Small intestine (tissue), 7 donors: ENCODE data around the gene PREX1. TPM values are rescaled to one million over a fixed set of nuclear protein-coding genes. Genes with fewer than 3 reads are reported as not detected.

Source experiments
- DNase-seq, 2 donors: peaks; one replicate each; pipeline versions ENCODE4 v3.0.0 to v3.0.0-alpha.2; 2013
- FAIRE-seq: peaks from 2 replicates; lab custom pipeline; 2012; peaks lifted over from hg19 to GRCh38; lab: Jason Lieb, UNC
- H3K27ac ChIP-seq, 3 donors: one replicate each; pipeline ENCODE4 v1.5.1; 2013; ENCODE audit warnings: low read length in 2 of 3, mild to moderate bottlenecking in 2 of 3, control low read depth in 1 of 3, inconsistent platforms in 1 of 3, low read depth in 1 of 3, moderate library complexity in 1 of 3
- H3K27me3 ChIP-seq, 3 donors: one replicate each; pipeline ENCODE4 v1.6.1; 2013; ENCODE audit warnings: low read length in 3 of 3, inconsistent platforms in 1 of 3; ENCODE audit not compliant: control insufficient read depth in 3 of 3, insufficient read depth in 3 of 3
- H3K36me3 ChIP-seq, 3 donors: one replicate each; pipeline ENCODE4 v1.6.1; 2013; ENCODE audit warnings: low read length in 3 of 3, inconsistent platforms in 1 of 3, low read depth in 1 of 3, mild to moderate bottlenecking in 1 of 3, moderate library complexity in 1 of 3; ENCODE audit not compliant: control insufficient read depth in 3 of 3, insufficient read depth in 2 of 3
- H3K4me1 ChIP-seq, 3 donors: one replicate each; pipeline ENCODE4 v1.6.1; 2013; ENCODE audit warnings: low read length in 2 of 3, inconsistent platforms in 1 of 3, low read depth in 1 of 3, mild to moderate bottlenecking in 1 of 3, moderate library complexity in 1 of 3; ENCODE audit not compliant: control insufficient read depth in 3 of 3, insufficient read depth in 2 of 3
- H3K4me3 ChIP-seq, 3 donors: one replicate each; pipeline ENCODE4 v1.5.1; 2013; ENCODE audit warnings: low read length in 3 of 3, control low read depth in 1 of 3, inconsistent platforms in 1 of 3, low read depth in 1 of 3, mild to moderate bottlenecking in 1 of 3, moderate library complexity in 1 of 3
- H3K9me3 ChIP-seq, 2 donors: one replicate each; pipeline ENCODE4 v1.6.1; 2013; ENCODE audit warnings: low read depth in 1 of 2, low read length in 1 of 2; ENCODE audit not compliant: control insufficient read depth in 2 of 2, insufficient read depth in 1 of 2
- WGBS, 3 donors: extraction: QIAGEN DNeasy Blood & Tissue Kit; methylation state at CpG; one replicate each; pipeline ENCODE4 v1.1.7; 2013; 5-methylcytosine and 5-hydroxymethylcytosine counted together
- polyA plus RNA-seq, 4 donors: library from polyadenylated mRNA; stranded (reverse) in 3 of 4; unstranded in 1 of 4; fragments of 200-250 nt in 3 of 4; fragments of 120-200 nt in 1 of 4; gene quantifications; one replicate each; pipeline versions ENCODE4 v1.2.1 to v1.2.3, GENCODE V29; 2013
- donor health status: healthy with polysubstance abuse.
- donor health status: control.
- donor health status: control.
- donor health status: Bipolar disorder and iron deficiency.
- donor health status: healthy.

PREX1 gene
- polyA plus RNA-seq, 4 donors: 1.8 to 9.9 (median 8.0) TPM

DNA sequence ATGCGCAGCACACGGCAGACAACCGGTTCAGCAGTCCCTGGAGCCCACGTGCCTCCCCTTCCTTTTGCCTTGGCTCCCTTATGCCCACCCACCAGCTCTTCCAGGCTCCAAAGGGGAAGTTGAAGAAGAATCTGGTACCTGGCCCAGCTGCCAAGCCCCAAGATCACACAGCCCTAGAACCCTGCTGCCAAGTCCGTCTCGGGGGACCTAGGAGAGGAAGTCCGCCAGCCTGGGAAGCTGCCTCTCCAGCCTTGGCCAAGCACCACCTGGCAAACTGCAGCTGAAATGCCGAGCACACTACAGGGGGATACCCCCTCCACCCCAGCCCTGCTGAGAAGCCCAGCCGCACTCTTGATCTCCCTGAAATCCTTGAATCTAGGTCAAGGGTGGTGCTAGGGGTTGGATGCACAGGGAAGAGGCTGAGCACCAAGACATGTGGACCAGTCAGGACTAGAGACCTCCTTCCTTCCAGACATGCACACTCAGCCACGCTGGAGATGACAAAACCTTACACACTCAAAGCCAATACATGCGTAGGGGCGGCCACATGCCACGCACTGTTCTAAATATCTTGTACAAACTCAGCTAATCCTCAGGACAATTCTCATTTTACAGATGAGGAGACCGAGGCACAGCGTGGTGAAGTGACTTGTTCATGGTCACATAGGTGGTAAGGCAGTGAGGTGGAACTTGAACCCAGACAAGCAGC is 124.1 kb downstream of the PREX1 start:
- Histone ChIP-seq H3K9me3 (no peaks in the 10 kb centered on the region), H3K4me1 (peaks cover 0 to 8% (median 0%) of the 10 kb centered on the region in 3 donors), H3K27ac (no peak overlapping the region), H3K4me3 (no peak overlapping the region), H3K36me3 (peaks cover 0 to 7% (median 0%) of the 10 kb centered on the region in 3 donors), H3K27me3 (no peaks in the 10 kb centered on the region)
- DNase-seq: no peak
- WGBS, 3 donors: 78 to 84% (median 81%) methylated on average over 15 of the region's 15 CpGs
- FAIRE-seq: no peak

DNA sequence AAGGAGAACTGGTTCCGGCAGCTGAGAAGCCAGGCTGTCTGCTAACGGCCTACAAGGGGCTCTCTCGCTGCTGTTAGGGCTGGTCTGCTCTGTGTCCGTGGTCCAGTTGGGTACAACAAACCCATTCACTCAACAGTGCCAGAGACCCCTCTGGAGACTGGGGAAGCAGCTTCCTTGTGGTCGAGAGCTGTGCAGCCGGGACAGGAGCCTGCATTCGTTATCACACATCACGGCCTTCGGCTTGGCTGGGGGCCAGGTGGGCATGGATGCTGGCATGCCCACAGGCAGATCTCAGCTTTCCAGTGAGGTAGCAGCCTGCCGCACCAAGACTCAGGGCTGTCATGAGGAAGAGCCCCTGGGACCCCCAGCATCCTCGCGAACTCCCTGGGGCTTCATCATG is 124.7 kb downstream of the PREX1 start:
- Histone ChIP-seq H3K9me3 (no peaks in the 10 kb centered on the region), H3K36me3 (peaks cover 0 to 6% (median 0%) of the 10 kb centered on the region in 3 donors), H3K4me1 (peaks cover 0 to 13% (median 0%) of the 10 kb centered on the region in 3 donors), H3K27me3 (no peaks in the 10 kb centered on the region), H3K27ac (peak overlapping the region in 1 of 3 donors; percentile 5), H3K4me3 (no peak overlapping the region)
- DNase-seq: no peak
- WGBS, 3 donors: 58 to 78% (median 76%) methylated on average over 12 of the region's 12 CpGs
- no peak for FAIRE-seq

DNA sequence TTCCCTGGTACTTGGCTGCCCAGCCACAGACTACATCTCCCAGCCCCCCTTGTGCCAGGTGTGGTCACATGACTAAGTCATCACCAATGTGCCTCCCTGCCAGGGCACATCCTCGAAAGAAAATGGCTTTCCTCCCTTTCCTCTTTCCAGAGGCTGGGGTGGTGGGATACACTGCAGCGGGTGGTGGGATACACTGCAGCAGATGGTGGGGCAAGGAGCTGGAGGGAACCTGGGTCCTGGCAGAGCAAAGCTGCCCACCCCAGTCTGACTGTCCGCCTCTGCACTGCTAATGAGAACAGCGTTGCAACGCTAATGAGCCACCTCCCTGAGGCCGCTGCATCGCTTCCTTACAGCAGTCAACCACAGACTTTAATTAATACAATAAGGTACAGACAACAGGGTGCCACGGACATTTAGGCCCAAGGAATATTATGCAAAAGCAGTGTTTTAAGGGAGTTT is 125.3 kb downstream of the PREX1 start:
- peaks cover 0 to 5% (median 0%) of the 10 kb centered on the region in 3 donors for H3K36me3 ChIP-seq
- H3K4me1 ChIP-seq: peaks cover 0 to 19% (median 0%) of the 10 kb centered on the region in 3 donors
- no peak for FAIRE-seq
- no peak overlapping the region for H3K27ac ChIP-seq
- DNase-seq: no peak
- 73 to 83% (median 80%) methylated on average over 8 of the region's 8 CpGs for WGBS, 3 donors
- no peaks in the 10 kb centered on the region for H3K9me3 ChIP-seq
- no peaks in the 10 kb centered on the region for H3K27me3 ChIP-seq
- no peak overlapping the region for H3K4me3 ChIP-seq

DNA sequence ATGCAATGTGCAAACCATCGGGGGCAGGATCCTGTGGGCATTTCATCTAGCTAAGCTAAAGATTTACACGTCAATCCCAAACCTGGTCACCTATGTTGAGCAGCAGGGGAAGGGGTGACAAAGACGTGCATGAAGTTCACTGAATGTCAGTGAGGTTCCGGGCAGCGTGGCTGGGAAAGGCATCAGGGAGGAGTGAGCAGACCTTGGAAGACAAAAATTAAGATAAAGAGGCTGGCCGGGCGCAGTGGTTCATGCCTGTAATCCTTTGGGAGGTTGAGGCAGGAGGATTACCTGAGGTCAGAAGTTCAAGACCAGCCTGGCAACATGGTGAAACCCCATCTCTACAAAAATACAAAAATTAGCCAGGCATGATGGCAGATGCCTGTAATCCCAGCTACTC is 126.1 kb downstream of the PREX1 start:
- DNase-seq: no peak
- no peak for FAIRE-seq
- H3K27me3 ChIP-seq: no peaks in the 10 kb centered on the region
- no peaks in the 10 kb centered on the region for H3K9me3 ChIP-seq
- peaks cover 0 to 5% (median 0%) of the 10 kb centered on the region in 3 donors for H3K36me3 ChIP-seq
- H3K27ac ChIP-seq: no peak overlapping the region
- peaks cover 0 to 21% (median 0%) of the 10 kb centered on the region in 3 donors for H3K4me1 ChIP-seq
- H3K4me3 ChIP-seq: no peak overlapping the region
- WGBS, 3 donors: 58 to 87% (median 73%) methylated on average over 7 of the region's 7 CpGs

DNA sequence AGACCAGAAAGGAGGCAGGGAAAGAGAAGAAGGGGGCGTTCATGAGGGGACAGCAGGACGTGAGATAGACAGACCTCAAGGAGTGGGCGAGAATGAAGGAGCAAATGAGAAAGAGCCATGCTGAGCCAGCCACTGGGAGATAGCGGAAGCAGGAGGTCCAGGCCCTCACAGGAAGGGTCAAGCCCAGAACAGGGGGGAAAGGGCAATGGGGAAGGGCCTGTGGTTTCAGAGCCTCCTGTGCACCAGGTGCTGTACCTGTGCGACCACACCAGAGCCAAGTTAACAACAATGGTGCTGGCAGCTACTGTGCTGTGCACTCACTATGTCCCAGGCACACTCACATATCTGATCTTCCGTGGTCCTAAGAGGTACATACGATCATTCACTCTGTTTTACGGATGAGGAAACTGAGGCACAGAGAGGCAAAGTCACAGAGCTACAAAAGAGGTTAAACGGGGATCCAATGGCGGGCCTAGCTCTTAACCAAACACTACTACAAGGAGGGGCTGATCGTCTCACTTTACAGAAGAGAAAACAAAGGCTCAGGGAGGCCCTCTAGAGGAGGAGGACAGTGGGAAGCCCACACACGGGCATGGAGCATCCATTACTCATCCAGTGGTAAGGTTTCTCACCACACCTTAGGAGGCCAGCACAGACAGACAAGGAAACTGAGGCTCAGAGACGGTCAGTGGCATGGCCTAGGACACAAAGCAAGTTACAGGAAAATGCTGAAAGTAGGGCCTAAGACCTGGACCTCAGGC is 129.1 kb downstream of the PREX1 start:
- DNase-seq (no peak), FAIRE-seq (no peak)
- Histone ChIP-seq H3K4me1 (peaks cover 0 to 30% (median 0%) of the 10 kb centered on the region in 3 donors), H3K27me3 (no peaks in the 10 kb centered on the region), H3K36me3 (peaks cover 0 to 2% (median 0%) of the 10 kb centered on the region in 3 donors), H3K27ac (peak overlapping the region in 1 of 3 donors; percentile 60), H3K4me3 (no peak overlapping the region), H3K9me3 (no peaks in the 10 kb centered on the region)
- WGBS, 3 donors: 86 to 88% (median 88%) methylated on average over 13 of the region's 13 CpGs

DNA sequence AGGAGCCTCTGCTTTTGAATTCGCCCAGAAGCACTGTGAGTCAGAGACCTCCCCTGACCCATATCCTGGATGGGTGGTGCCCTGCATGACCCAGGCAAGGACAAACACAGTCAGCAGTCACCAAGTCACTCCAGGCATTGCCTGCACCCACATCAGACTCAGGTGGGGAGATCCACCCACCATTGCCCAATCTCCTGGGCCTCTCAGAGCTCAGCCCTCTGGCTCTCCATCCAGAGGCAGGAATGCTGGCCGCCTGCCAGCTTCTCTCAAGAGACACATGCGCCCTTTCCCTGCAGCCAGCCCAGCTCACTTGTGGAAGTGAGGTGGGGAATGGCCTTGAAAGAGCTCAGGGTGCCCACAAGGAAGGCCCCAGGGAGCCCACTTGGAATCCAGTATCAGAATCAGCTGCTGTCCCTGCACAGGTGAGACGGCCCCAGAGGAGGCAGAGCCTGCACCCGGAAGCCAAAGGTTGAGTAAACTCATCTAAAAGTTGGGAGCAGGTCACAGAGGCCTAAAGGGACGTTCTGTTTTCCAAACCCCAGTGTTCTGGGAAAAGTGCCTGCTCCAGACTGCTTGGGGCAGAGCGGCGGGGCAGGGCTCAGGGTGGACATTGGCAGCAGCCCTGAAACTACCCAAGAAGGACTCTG is 129.8 kb downstream of the PREX1 start:
- Histone ChIP-seq H3K4me1 (peaks cover 0 to 30% (median 0%) of the 10 kb centered on the region in 3 donors), H3K27ac (peak overlapping the region in 1 of 3 donors; percentile 60), H3K27me3 (no peaks in the 10 kb centered on the region), H3K36me3 (peaks cover 0 to under 1% (median 0%) of the 10 kb centered on the region in 3 donors), H3K9me3 (no peaks in the 10 kb centered on the region), H3K4me3 (no peak overlapping the region)
- DNase-seq (peak; percentile 46 to 95), FAIRE-seq (no peak)
- WGBS, 3 donors: 32 to 54% (median 41%) methylated on average over 8 of the region's 8 CpGs

DNA sequence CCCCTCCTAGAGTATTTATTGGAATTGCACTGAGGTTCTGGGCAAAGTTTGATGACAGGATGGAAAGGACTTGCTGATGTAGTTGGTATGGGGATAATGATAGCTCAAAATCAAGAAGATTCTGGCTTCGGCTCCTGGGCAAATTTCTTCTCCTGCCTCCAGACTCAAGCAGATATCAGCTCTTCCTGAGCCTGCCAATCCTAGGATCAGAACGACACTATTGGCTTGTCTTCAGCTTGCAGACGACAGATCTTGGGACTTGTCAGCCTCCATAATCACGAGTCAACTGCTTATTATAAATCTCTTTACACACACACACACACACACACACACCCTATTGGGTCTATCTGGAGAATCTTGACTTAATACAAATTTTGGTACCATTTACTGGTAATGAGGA is 131.1 kb downstream of the PREX1 start:
- no peak for FAIRE-seq
- Histone ChIP-seq H3K4me3 (no peak overlapping the region), H3K9me3 (no peaks in the 10 kb centered on the region), H3K27ac (no peak overlapping the region), H3K27me3 (no peaks in the 10 kb centered on the region), H3K4me1 (peaks cover 0 to 30% (median 0%) of the 10 kb centered on the region in 3 donors), H3K36me3 (no peaks in the 10 kb centered on the region)
- 89 to 91% (median 89%) methylated on average over 4 of the region's 4 CpGs for WGBS, 3 donors
- DNase-seq: no peak

DNA sequence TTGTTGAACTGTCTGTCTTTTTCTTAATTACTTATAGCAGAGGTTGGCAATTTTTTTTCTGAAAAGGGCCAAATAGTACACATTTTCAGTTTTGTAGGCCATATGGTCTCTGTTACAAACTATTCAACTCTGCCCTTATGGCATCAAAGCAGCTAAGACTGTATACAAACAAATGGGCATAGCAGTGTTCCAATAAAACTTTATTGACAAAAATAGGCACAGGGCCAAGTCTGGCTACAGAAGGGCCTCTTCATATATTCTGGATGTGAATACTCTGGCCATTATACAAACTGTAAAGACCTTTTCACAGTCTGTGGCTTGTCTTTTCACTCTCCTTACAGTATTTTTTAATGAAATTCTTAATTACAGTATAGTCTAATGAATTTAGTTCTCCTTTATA is 132.1 kb downstream of the PREX1 start:
- Histone ChIP-seq H3K27me3 (no peaks in the 10 kb centered on the region), H3K4me1 (peaks cover 0 to 34% (median 0%) of the 10 kb centered on the region in 3 donors), H3K9me3 (no peaks in the 10 kb centered on the region), H3K4me3 (no peak overlapping the region), H3K36me3 (peaks cover 0 to 3% (median 0%) of the 10 kb centered on the region in 3 donors), H3K27ac (no peak overlapping the region)
- DNase-seq (no peak), FAIRE-seq (no peak)
